Esophagus muscularis mucosa (tissue), 4 donors: ENCODE data around the gene CD8B2. TPM values are rescaled to one million over a fixed set of nuclear protein-coding genes. Genes with fewer than 3 reads are reported as not detected.
"Not testable (repeated sequence)": the region's sequence is repeated elsewhere in the genome, so short reads cannot be mapped to it uniquely, and the experiment has no call there.

Experiments used
- DNase-seq: peaks from one replicate; pipeline ENCODE4 v3.0.0-alpha.2; 2017; ENCODE audit errors: extremely low spot score
- H3K27ac ChIP-seq, 4 donors: fragments of 200-600 bp; sonication (generic); replicated peaks in 1 of 4; 1 replicate in 3 of 4; 2 replicates in 1 of 4; pipeline ENCODE4 v1.5.1; 2016 to 2019; ENCODE audit warnings: mild to moderate bottlenecking in 1 of 4
- H3K27me3 ChIP-seq, 4 donors: fragments of 200-600 bp; sonication (generic); one replicate each; pipeline versions ENCODE4 v1.5.1 to v1.6.0; 2016 to 2019
- H3K36me3 ChIP-seq, 4 donors: fragments of 200-600 bp; sonication (generic); one replicate each; pipeline ENCODE4 v1.5.1; 2016 to 2019
- H3K4me1 ChIP-seq, 4 donors: fragments of 200-600 bp; sonication (generic); one replicate each; pipeline ENCODE4 v1.5.1; 2016 to 2019
- H3K4me3 ChIP-seq, 4 donors: fragments of 200-600 bp; sonication (generic); 1 replicate in 2 of 4; 2 replicates in 2 of 4; pipeline ENCODE4 v1.5.1; 2016 to 2019; ENCODE audit warnings: mild to moderate bottlenecking in 4 of 4, moderate library complexity in 1 of 4
- H3K9me3 ChIP-seq, 4 donors: fragments of 200-600 bp; sonication (generic); 1 replicate in 3 of 4; 2 replicates in 1 of 4; pipeline ENCODE4 v1.5.1; 2016 to 2019
- CTCF ChIP-seq, 3 experiments: fragments of 200-600 bp in 2 of 3; fragments of 450-650 bp in 1 of 3; sonication (generic) in 2 of 3; IDR thresholded peaks; one replicate each; pipeline ENCODE4 v1.5.1; 2017 to 2019; ENCODE audit warnings: antibody characterized with exemption in 3 of 3, mild to moderate bottlenecking in 2 of 3, moderate library complexity in 1 of 3
- EP300 ChIP-seq: sonication (generic); formaldehyde crosslinking; IDR thresholded peaks from one replicate; pipeline ENCODE4 v1.6.1; 2017; ENCODE audit warnings: antibody characterized with exemption
- POLR2A ChIP-seq: fragments of 450-650 bp; IDR thresholded peaks from one replicate; pipeline ENCODE4 v1.6.1; 2017; ENCODE audit warnings: antibody characterized with exemption, moderate library complexity, mild to moderate bottlenecking, low read depth
- POLR2AphosphoS5 ChIP-seq, 2 donors: sonication (generic); formaldehyde crosslinking; IDR thresholded peaks; one replicate each; pipeline ENCODE4 v1.6.1; 2017; ENCODE audit warnings: antibody characterized with exemption in 2 of 2
- whole genome bisulfite sequencing: methylation state at CpG from one replicate; pipeline ENCODE4 v1.1.5; 2018; 5-methylcytosine and 5-hydroxymethylcytosine counted together
- intact Hi-C: fragments of 100-400 bp; cut with DNase I; formaldehyde crosslinking; loops from one replicate; pipeline ENCODE4 v1.15.1; 2023
- total RNA-seq, 4 donors: library from RNA; depleted of rRNA; stranded (reverse); fragments of >200 nt; gene quantifications; one replicate each; pipeline versions ENCODE4 v1.1.0 to v1.2.1, GENCODE V29; 2016

The CD8B2 gene
- total RNA-seq, 4 donors from 2014 or later, result 0.13 TPM; not detected in 3

GRCh38 chr2:106511476-106511901 is 24.3 kb downstream of the CD8B2 start:
- H3K27ac ChIP-seq, result peak overlapping the region; percentile 58 to 68 (median 62)
- DNase-seq, H3K36me3 ChIP-seq, H3K9me3 ChIP-seq, H3K27me3 ChIP-seq, intact Hi-C loops: not testable (repeated sequence)
- peak in 1 of 2 donors; percentile 62 for TF ChIP-seq POLR2AphosphoS5 (IDR thresholded peaks at IDR 0.05)
- 48% methylated on average over 10 of the region's 16 CpGs for WGBS
- H3K4me3 ChIP-seq, result peak overlapping the region in 2 of 4 donors; percentile 26 to 37
- peaks cover 0 to 13% (median 7%) of the 10 kb centered on the region in 4 donors for H3K4me1 ChIP-seq

- Histone ChIP-seq H3K4me1 (peaks cover 0 to 13% (median 7%) of the 10 kb centered on the region in 4 donors), H3K27ac (peak overlapping the region; percentile 58 to 68 (median 62)), H3K4me3 (peak overlapping the region in 2 of 4 donors; percentile 26 to 37)
- DNase-seq, intact Hi-C loops, H3K36me3 ChIP-seq, H3K27me3 ChIP-seq, H3K9me3 ChIP-seq: not testable (repeated sequence)
- WGBS, result 72% methylated on average over 7 of the region's 7 CpGs
Measured at GRCh38 chr2:106511934-106512333, 24.8 kb downstream of the CD8B2 start.

GRCh38 chr2:106513391-106513790 is 26.2 kb downstream of the CD8B2 start:
- DNase-seq, intact Hi-C loops, H3K27ac ChIP-seq, H3K36me3 ChIP-seq, H3K9me3 ChIP-seq, H3K4me3 ChIP-seq, H3K27me3 ChIP-seq: not testable (repeated sequence)
- peaks cover 0 to 13% (median 7%) of the 10 kb centered on the region in 4 donors for H3K4me1 ChIP-seq
- 100% methylated on average over 1 of the region's 5 CpGs for WGBS

- H3K27ac ChIP-seq, H3K4me3 ChIP-seq, intact Hi-C loops, DNase-seq, H3K36me3 ChIP-seq, H3K9me3 ChIP-seq, H3K27me3 ChIP-seq: not testable (repeated sequence)
- TF ChIP-seq POLR2AphosphoS5 (IDR thresholded peaks at IDR 0.05), result peak in 1 of 2 donors; percentile 7
- 68% methylated on average over 3 of the region's 3 CpGs for WGBS
- H3K4me1 ChIP-seq, result peaks cover 0 to 13% (median 7%) of the 10 kb centered on the region in 4 donors
Measured at GRCh38 chr2:106514827-106515226, 27.7 kb downstream of the CD8B2 start.

GRCh38 chr2:106516436-106516835 is 29.3 kb downstream of the CD8B2 start:
- H3K27me3 ChIP-seq, result no peaks in the 10 kb centered on the region
- H3K9me3 ChIP-seq, result no peaks in the 10 kb centered on the region
- DNase-seq, result no peak
- TF ChIP-seq POLR2AphosphoS5 (IDR thresholded peaks at IDR 0.05) (no peak), CTCF (IDR thresholded peaks at IDR 0.05) (no peak), EP300 (no peak), POLR2A (no peak)
- H3K4me1 ChIP-seq, result peaks cover 0 to 8% (median 3%) of the 10 kb centered on the region in 4 donors
- intact Hi-C loops, result loop anchor here (2.0 kb wide), 1 partner anchor 64 kb away; no protein-coding TSS in a partner anchor
- 66% methylated on average over 4 of the region's 4 CpGs for WGBS
- H3K4me3 ChIP-seq, result no peak overlapping the region
- H3K27ac ChIP-seq, result no peak overlapping the region
- H3K36me3 ChIP-seq, result no peaks in the 10 kb centered on the region

GRCh38 chr2:106516864-106517263 is 29.7 kb downstream of the CD8B2 start:
- TF ChIP-seq EP300 (no peak), POLR2A (no peak), POLR2AphosphoS5 (IDR thresholded peaks at IDR 0.05) (no peak), CTCF (IDR thresholded peaks at IDR 0.05) (no peak)
- Histone ChIP-seq H3K27ac (no peak overlapping the region), H3K36me3 (no peaks in the 10 kb centered on the region), H3K4me1 (peaks cover 0 to 6% (median 3%) of the 10 kb centered on the region in 4 donors), H3K4me3 (no peak overlapping the region), H3K27me3 (no peaks in the 10 kb centered on the region), H3K9me3 (no peaks in the 10 kb centered on the region)
- no peak for DNase-seq
- 87% methylated on average over 1 of the region's 1 CpG for WGBS
- intact Hi-C loops, result loop anchor here (2.0 kb wide), 1 partner anchor 64 kb away; no protein-coding TSS in a partner anchor

- Histone ChIP-seq H3K27ac (no peak overlapping the region), H3K9me3 (no peaks in the 10 kb centered on the region), H3K4me3 (no peak overlapping the region), H3K27me3 (no peaks in the 10 kb centered on the region), H3K36me3 (no peaks in the 10 kb centered on the region), H3K4me1 (peaks cover 0 to 2% (median under 1%) of the 10 kb centered on the region in 4 donors)
- DNase-seq, result no peak
- TF ChIP-seq POLR2A, result no peak
- no peak for TF ChIP-seq POLR2AphosphoS5 (IDR thresholded peaks at IDR 0.05)
- TF ChIP-seq EP300, result no peak
- TF ChIP-seq CTCF (IDR thresholded peaks at IDR 0.05), result no peak
- intact Hi-C loops, result loop anchor here (2.0 kb wide), 1 partner anchor 63 kb away; no protein-coding TSS in a partner anchor
- 91% methylated on average over 11 of the region's 11 CpGs for WGBS
Measured at GRCh38 chr2:106517329-106517728, 30.2 kb downstream of the CD8B2 start.
